T-helper 17 cell (primary cell): ENCODE results near the gene EXOSC10. TPM values are rescaled to one million over a fixed set of nuclear protein-coding genes. Genes with fewer than 3 reads are reported as not detected.
"Not testable (repeated sequence)": the region's sequence is repeated elsewhere in the genome, so short reads cannot be mapped to it uniquely, and the experiment has no call there.

Experiments
- ATAC-seq: fragments of 150-1000 bp; cut with Tn5 transposase; 2 replicates; pipeline ENCODE4 v1.10.0; 2021; ENCODE audit warnings: mild to moderate bottlenecking, moderate library complexity
- DNase-seq, 3 donors: peaks; one replicate each; pipeline versions ENCODE4 v3.0.0 to v3.0.0-alpha.2; 2020 to 2021
- H3K9me3 ChIP-seq: one replicate; pipeline ENCODE4 v1.7.0; 2013; ENCODE audit warnings: low read length, mild to moderate bottlenecking; ENCODE audit not compliant: control insufficient read depth, poor library complexity, severe bottlenecking
- H3K27ac Mint-ChIP-seq: one replicate; pipeline ENCODE4 v1.8.0; 2022; ENCODE audit warnings: mild to moderate bottlenecking, moderate library complexity, mixed read lengths
- H3K27me3 Mint-ChIP-seq: one replicate; pipeline ENCODE4 v1.8.0; 2022; ENCODE audit warnings: mixed read lengths
- H3K36me3 Mint-ChIP-seq: one replicate; pipeline ENCODE4 v1.8.0; 2022; ENCODE audit warnings: low read depth, mixed read lengths
- H3K4me1 Mint-ChIP-seq: one replicate; pipeline ENCODE4 v1.8.0; 2022; ENCODE audit warnings: mild to moderate bottlenecking, mixed read lengths
- H3K4me3 Mint-ChIP-seq: one replicate; pipeline ENCODE4 v1.8.0; 2022; ENCODE audit warnings: mild to moderate bottlenecking, moderate library complexity, mixed read lengths
- total RNA-seq, 4 donors: library from RNA in 2 of 4; stranded (reverse) in 2 of 4; gene quantifications; one replicate each; pipeline ENCODE4 v1.2.3 and lab custom pipeline; 2022 to 2026

EXOSC10 gene
- total RNA-seq, 2 donors from 2014 or later: 73.8 to 82.7 TPM

GRCh38 chr1:11063937-11064537 lies 35.6 kb downstream of the EXOSC10 start:
- not testable (repeated sequence) for ATAC-seq, H3K36me3 Mint-ChIP-seq, H3K27me3 Mint-ChIP-seq, H3K9me3 ChIP-seq, DNase-seq, H3K4me3 Mint-ChIP-seq, H3K27ac Mint-ChIP-seq
- peaks cover 13% of the 10 kb centered on the region for H3K4me1 Mint-ChIP-seq

DNA sequence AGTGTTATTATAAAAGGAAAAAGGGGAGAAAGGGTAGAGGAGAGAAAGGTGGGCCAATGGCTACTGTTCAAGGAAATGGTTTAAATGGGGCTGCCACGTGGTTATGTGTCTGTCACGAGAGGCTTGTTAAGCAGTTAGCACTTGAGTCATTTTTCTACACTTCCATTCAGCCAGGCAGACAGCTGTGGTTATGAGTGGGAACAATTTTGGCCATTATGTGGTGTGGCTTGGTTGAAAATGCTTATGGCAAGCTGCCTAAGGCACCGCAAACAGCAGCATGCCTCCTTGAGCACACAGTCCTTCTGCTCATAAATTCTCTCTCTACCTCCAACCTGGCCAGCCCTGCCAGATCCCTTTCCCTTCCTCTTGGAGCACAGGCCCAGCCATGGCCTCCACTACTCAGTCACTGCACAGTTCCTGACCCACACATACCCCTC lies 36.7 kb downstream of the EXOSC10 start:
- H3K36me3 Mint-ChIP-seq: no peaks in the 10 kb centered on the region
- DNase-seq (no peak), ATAC-seq (no peak)

DNA sequence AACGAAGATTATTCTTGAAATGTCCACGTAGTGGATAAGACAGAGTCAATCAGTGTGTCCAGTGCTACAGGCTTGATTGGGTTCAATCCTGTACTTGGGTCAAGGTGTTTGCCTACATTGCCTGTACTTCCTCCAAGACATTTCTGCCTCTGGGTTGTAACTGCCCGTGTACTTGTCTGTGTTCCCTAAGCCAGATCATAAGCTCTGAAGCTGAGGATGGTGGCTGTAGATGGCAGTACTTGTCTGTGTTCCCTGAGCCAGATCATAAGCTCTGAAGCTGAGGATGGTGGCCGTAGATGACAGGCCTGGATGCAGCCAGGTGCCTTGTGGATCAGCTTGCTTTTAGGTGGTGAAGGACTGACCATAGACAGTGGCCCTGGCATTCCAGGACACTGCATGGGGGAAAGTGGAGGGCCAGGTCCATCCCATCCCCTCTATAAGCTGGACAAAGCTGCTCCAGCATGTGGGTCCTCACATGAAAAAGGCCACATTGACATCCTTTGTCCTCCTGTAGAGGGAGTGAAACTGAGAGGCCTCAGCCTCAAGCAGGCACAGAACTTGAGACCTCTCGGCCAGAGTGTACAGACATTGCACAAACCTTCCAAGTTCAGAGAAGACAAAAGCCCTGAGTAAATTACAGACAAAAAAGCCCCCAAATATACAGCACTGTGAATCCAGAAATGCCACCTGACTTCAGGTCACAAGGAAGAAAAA lies 37.9 kb downstream of the EXOSC10 start:
- Mint-ChIP-seq H3K27ac (no peak overlapping the region), H3K4me1 (peaks cover 21% of the 10 kb centered on the region), H3K36me3 (no peaks in the 10 kb centered on the region), H3K27me3 (no peaks in the 10 kb centered on the region), H3K4me3 (peak overlapping the region; percentile 2)
- DNase-seq: no peak
- no peak for ATAC-seq
- H3K9me3 ChIP-seq: no peaks in the 10 kb centered on the region

More for the DNA sequence above, 36.7 kb downstream of the EXOSC10 start:
- Mint-ChIP-seq H3K27ac (peak overlapping the region; percentile 14), H3K4me1 (peaks cover 18% of the 10 kb centered on the region), H3K4me3 (peak overlapping the region; percentile 36), H3K27me3 (no peaks in the 10 kb centered on the region)
- no peaks in the 10 kb centered on the region for H3K9me3 ChIP-seq

- H3K27ac Mint-ChIP-seq: peak within 1 kb of the TSS; percentile 86
- ATAC-seq: peak; percentile 98
- no peaks in the 10 kb centered on the region for H3K9me3 ChIP-seq
- peaks cover 21% of the 10 kb centered on the region for H3K4me1 Mint-ChIP-seq
- H3K4me3 Mint-ChIP-seq: peak within 1 kb of the TSS; percentile 98
- DNase-seq: peak; percentile 91 to 94 (median 91)
- no peaks in the 10 kb centered on the region for H3K36me3 Mint-ChIP-seq
- H3K27me3 Mint-ChIP-seq: no peaks in the 10 kb centered on the region
These were observed 39.5 kb downstream of the EXOSC10 start, which contains the start of gene SRM for GRCh38 chr1:11059968-11060830. Gene SRM, minus strand, starts transcription at chr1:11060018. Its CDS starts 75 bp downstream, at chr1:11059943.

- DNase-seq (no peak), ATAC-seq (peak; percentile 35)
- Mint-ChIP-seq H3K36me3 (no peaks in the 10 kb centered on the region), H3K4me1 (peaks cover 21% of the 10 kb centered on the region), H3K4me3 (peak overlapping the region; percentile 98), H3K27me3 (no peaks in the 10 kb centered on the region), H3K27ac (peak overlapping the region; percentile 86)
- no peaks in the 10 kb centered on the region for H3K9me3 ChIP-seq
These were observed 40.3 kb downstream of the EXOSC10 start for GRCh38 chr1:11059155-11059967.

- ATAC-seq: no peak
- DNase-seq: no peak
- H3K9me3 ChIP-seq: no peaks in the 10 kb centered on the region
- Mint-ChIP-seq H3K4me1 (peaks cover 21% of the 10 kb centered on the region), H3K27me3 (no peaks in the 10 kb centered on the region), H3K27ac (peak overlapping the region; percentile 86), H3K36me3 (no peaks in the 10 kb centered on the region), H3K4me3 (peak overlapping the region; percentile 98)
These were observed 41.0 kb downstream of the EXOSC10 start for GRCh38 chr1:11058595-11059154.

DNA sequence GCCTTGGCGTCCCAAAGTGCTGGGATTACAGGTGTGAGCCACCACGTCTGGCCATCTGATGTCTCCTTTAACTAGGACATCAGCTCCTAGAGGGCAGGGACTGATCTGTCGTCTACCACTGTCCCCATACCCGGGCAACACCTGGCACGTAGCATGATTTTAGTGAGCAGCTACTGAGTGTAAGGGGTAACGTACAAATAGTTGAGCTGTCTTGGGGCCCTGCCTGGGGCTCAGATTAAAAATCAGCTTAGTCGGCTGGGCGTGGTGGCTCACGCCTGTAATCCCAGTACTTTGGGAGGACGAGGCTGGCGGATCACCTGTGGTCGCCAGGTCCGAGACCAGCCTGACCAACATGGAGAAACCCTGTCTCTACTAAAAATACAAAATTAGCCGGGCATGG lies 41.6 kb downstream of the EXOSC10 start:
- peak overlapping the region; percentile 54 for H3K27ac Mint-ChIP-seq
- no peaks in the 10 kb centered on the region for H3K9me3 ChIP-seq
- H3K27me3 Mint-ChIP-seq: no peaks in the 10 kb centered on the region
- no peak overlapping the region for H3K4me3 Mint-ChIP-seq
- peaks cover 19% of the 10 kb centered on the region for H3K4me1 Mint-ChIP-seq
- no peak for DNase-seq
- no peak for ATAC-seq
- H3K36me3 Mint-ChIP-seq: no peaks in the 10 kb centered on the region

DNA sequence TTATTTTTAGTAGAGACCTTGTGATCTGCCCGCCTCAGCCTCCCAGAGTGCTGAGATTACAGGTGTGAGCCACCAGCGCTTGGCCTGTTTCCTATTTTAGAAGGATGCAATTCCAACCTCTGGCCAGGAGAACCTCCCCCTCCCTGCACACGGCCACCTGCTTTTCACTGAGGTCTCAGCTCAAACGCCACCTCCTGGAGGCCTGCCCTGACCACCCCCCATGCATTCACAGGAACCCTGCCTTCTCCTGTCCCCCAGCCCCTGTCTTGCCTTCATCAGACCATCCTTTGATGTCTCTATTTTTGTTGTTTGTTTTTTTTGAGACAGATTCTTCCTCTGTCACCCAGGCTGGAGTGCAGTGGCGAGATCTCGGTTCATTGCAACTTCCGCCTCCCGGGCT lies 42.2 kb downstream of the EXOSC10 start:
- Mint-ChIP-seq H3K27me3 (no peaks in the 10 kb centered on the region), H3K27ac (peak overlapping the region; percentile 54), H3K36me3 (no peaks in the 10 kb centered on the region), H3K4me3 (no peak overlapping the region), H3K4me1 (peaks cover 21% of the 10 kb centered on the region)
- DNase-seq (no peak), ATAC-seq (no peak)
- no peaks in the 10 kb centered on the region for H3K9me3 ChIP-seq

DNA sequence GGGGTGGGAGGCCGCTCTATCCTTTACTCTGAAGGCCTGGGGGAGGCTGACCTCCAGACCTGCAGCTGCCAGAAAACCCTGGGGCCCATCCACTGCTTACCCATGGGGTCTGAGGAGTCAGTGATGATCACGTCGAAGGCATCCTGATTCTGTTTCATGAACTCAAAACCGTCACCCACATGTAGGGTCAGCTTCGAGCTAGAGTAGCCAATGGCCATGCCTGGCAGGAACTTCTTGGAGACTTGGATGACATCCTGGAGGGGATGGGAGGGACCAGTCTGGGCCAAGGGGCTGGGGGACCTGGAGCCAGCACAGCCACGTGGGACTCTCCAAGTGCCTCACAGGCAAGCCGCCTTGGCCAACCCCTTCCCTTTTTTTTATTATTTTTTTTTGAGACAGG lies 43.2 kb downstream of the EXOSC10 start:
- H3K36me3 Mint-ChIP-seq: no peaks in the 10 kb centered on the region
- DNase-seq (no peak), ATAC-seq (no peak)
- H3K27ac Mint-ChIP-seq: no peak overlapping the region
- H3K4me3 Mint-ChIP-seq: no peak overlapping the region
- no peaks in the 10 kb centered on the region for H3K9me3 ChIP-seq
- H3K4me1 Mint-ChIP-seq: peaks cover 24% of the 10 kb centered on the region
- no peaks in the 10 kb centered on the region for H3K27me3 Mint-ChIP-seq

- H3K9me3 ChIP-seq: no peaks in the 10 kb centered on the region
- no peak for DNase-seq
- ATAC-seq: no peak
- Mint-ChIP-seq H3K36me3 (no peaks in the 10 kb centered on the region), H3K4me3 (no peak overlapping the region), H3K4me1 (peaks cover 20% of the 10 kb centered on the region), H3K27me3 (no peaks in the 10 kb centered on the region), H3K27ac (no peak overlapping the region)
These were observed 44.0 kb downstream of the EXOSC10 start for GRCh38 chr1:11055676-11056075.

DNA sequence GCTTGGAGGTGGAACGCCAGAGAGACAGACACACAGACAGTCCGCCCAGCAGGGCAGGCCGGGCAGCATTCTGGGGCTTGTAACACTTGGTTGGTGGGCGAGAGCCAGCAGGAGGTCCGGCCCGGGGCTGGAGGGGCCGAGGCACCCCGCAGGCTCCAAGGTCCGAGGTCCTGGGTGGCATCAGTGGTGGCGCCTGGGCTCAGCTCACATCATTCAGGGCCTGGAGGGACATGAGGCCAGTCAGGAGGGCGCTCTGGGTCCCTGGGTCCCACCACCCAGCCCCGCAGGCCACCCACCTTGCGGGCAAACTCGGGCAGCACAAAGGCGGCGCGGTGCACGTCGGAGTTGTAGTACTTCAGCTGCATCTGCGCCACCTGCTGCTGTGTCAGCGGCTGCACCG lies 45.0 kb downstream of the EXOSC10 start:
- DNase-seq (no peak), ATAC-seq (no peak)
- Mint-ChIP-seq H3K27ac (no peak overlapping the region), H3K27me3 (no peaks in the 10 kb centered on the region), H3K4me3 (no peak overlapping the region), H3K4me1 (peaks cover 19% of the 10 kb centered on the region), H3K36me3 (no peaks in the 10 kb centered on the region)
- no peaks in the 10 kb centered on the region for H3K9me3 ChIP-seq

DNA sequence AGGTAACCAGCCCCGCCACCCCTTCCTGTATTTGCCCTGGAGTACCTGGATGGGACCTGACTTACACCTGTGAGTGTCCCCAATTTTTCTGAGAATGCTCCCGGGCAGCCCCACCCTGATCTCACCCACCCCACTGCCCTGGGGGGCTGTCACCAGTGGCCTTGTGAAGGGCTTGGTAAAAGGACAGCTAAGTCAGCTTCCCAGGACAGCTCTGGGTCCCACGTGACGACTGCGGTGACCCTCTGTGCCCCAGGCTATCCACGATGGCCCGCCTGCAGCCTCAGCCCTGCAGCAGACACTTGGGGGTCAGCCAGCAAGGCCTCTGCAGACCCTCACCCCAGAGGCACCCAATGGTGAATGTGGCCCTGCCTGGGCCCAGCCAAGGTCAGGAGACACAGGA lies 45.5 kb downstream of the EXOSC10 start:
- Mint-ChIP-seq H3K27me3 (no peaks in the 10 kb centered on the region), H3K27ac (no peak overlapping the region), H3K4me1 (peaks cover 18% of the 10 kb centered on the region), H3K36me3 (no peaks in the 10 kb centered on the region), H3K4me3 (no peak overlapping the region)
- no peaks in the 10 kb centered on the region for H3K9me3 ChIP-seq
- no peak for ATAC-seq
- DNase-seq: no peak
